Stimulated activated naive CD4-positive, alpha-beta T cell (primary cell): ENCODE results near the gene TASP1.
"Not testable (repeated sequence)": the region's sequence is repeated elsewhere in the genome, so short reads cannot be mapped to it uniquely, and the experiment has no call there.

Experiments
- DNase-seq, 6 experiments: peaks; one replicate each; lab custom pipeline; 2025; lab: John Stamatoyannopoulos, UW

Gene TASP1

GRCh38 chr20:13648291-13649228, 9.8 kb upstream of the TASP1 start:
- DNase-seq: no peak

GRCh38 chr20:13644010-13644409, 5.3 kb upstream of the TASP1 start:
- no peak for DNase-seq

DNA sequence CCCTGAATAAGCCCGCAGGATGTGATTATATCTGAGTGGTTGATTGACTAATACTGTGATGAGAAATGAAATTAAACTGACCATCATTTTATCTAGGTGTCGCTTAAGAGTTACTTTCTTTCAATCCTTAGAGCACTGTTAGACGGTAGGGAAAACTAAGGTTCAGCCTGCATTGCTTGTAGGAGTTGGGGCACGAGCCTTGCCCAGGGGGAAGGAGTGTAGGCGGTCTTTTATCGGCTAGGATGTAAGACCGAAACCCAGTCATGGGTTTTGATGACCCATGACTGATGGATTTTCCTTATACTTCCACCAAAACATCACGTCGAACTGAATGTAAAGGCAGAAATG, 392 bp upstream of the TASP1 start:
- no peak for DNase-seq

DNA sequence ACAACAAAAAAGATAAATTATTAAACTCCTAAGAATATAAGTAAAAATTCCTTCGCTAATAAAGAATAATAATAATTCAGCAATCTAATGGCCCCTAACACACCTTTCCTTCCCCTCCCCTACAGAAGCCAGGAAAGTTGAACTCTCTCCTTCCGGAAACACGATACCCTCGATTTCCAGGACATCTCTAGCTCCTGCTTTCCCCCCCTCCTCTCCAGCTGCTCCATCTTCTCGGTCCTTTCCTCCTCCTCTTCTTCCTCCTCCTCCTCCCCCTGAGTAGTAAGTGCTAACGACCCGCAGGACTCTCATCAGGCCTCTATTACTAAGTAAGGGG, 603 bp downstream of the TASP1 start:
- no peak for DNase-seq

GRCh38 chr20:13632431-13632830, 6.3 kb downstream of the TASP1 start:
- DNase-seq: no peak

DNA sequence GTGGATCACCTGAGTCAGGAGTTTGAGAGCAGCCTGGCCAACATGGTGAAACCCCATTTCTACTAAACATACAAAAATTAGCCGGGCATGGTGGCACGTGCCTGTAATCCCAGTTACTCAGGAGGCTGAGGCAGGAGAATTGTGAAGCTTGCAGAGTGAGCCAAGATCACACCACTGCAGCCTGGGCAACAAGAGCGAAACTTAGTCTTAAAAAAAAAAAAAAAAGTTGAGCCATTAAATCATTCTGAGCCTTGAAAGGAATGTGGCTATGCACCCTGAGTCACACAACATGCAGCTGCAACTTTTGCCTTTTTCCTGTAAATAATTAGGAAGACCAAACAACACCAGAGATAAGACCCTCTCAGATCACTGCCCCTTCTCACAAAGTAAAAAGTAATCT, 11.2 kb downstream of the TASP1 start:
- DNase-seq: not testable (repeated sequence)

- no peak for DNase-seq
These were observed 12.0 kb downstream of the TASP1 start for GRCh38 chr20:13626724-13627123.

DNA sequence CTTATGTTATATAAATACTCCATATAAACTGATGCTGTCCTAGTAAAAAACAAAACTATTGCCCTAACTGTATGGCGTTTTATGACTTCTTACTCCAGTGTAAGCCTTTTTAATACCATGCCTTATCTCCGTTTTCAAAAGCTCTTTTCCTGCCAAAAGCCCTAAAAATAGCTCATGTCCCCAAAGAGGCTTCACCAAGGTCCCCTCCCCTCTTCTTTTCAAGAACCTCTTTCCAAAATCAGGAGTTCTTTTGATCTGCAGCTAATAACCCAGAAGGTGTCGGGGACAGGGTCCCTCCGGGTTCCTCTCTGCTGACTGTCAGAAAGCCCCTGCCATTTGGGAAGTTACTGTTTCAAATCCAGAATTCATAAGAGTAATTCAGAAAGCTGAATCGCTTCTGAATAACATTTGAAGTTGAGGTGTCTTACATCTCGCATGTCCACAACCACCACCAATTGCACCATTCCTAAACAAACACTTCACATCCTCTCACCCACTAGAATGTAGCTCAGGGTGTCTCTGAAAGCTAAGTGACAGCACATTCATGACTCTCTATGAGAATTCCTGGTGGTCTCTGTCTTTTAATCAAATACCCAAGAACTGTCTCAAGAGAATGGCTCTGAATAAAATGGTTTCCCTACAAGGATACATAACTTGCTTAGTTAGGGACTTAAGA, 13.3 kb downstream of the TASP1 start:
- DNase-seq: no peak

DNA sequence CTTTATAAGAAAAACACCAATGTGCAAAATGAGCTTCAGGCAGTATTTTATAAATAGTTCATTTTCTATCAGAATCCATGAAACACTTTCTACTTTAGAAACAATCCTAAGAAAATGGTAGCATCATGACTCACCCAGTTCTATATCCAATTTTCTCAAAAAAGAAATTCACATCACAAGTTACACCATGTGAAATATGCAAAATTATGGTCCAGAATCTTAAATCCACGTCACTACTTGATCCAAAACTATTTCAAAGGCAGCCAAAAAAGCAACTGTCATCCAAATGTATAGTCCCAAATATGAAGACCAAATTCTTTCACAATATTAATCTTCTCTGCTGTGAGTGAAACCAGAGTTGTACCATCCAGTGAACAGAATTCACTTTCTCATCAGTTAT, 19.3 kb downstream of the TASP1 start:
- not testable (repeated sequence) for DNase-seq

DNA sequence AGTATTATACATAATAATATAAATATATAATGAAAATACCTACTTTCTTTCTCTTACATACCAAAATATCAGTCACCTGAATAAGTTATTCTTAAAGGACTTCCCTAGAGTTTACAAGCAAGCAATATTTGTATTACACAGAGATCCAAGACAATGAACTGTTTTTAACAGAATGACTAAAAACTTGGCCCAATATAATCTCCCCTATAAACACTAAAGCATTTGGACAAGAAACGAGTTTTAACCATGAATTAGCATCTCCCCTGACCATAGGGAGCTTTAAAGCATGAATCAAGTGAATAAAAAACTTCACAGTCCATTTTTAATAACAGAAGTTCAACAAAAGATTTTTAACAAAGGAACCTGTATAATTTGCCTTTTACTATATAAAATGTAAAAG, 20.3 kb downstream of the TASP1 start:
- not testable (repeated sequence) for DNase-seq

GRCh38 chr20:13617585-13617984, 21.1 kb downstream of the TASP1 start:
- not testable (repeated sequence) for DNase-seq

DNA sequence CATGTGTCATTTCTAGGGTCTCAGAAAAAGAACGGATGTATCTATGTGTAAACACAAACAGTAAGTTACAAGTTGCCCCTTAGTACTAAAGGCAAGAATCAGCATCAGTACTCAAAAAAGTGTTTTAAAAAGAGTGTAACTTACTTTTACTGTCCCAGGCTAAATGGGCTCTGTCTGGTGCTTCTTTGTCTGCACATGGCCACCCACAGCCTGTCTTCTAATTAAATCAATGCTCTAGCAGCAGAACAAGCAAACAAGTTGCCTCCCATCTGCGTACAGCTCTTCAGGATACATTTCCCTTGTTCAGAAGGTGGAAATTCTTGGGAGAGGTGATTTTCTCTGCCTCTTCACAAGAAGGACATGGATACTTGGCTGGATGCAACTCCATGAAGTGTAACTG, 22.0 kb downstream of the TASP1 start:
- not testable (repeated sequence) for DNase-seq

GRCh38 chr20:13613917-13614316, 24.8 kb downstream of the TASP1 start:
- DNase-seq: no peak

DNA sequence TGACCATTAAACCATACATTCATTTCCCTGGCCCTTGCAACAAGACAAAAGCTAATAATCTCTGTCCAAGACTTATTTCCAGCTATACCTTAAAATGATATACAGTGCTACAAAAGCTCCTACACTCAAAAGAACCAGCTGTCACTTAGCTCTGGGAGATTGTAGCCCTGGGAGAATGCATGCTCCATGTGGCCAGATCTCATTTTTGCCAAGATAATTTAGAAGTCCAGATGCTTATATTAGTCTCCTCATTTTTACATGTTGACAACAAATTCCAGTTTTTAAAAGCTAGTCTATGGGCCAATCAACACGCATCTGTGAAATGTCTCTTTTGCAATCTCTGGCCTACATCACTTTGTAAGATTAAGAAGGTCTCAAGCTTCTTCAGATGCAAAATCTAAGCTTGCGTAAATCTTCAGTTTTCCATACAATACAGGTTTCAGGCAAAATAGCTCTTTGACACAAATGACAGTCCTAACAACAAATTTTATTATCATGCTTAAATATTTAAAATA, 27.1 kb downstream of the TASP1 start:
- DNase-seq: no peak

- DNase-seq: no peak
These were observed 28.5 kb downstream of the TASP1 start for GRCh38 chr20:13610184-13610583.

GRCh38 chr20:13608066-13608465, 30.7 kb downstream of the TASP1 start:
- no peak for DNase-seq

GRCh38 chr20:13593423-13593822, 45.3 kb downstream of the TASP1 start:
- DNase-seq: not testable (repeated sequence)

- no peak for DNase-seq
These were observed 50.7 kb downstream of the TASP1 start for GRCh38 chr20:13588049-13588448.

- no peak for DNase-seq
These were observed 51.4 kb downstream of the TASP1 start for GRCh38 chr20:13587370-13587769.

DNA sequence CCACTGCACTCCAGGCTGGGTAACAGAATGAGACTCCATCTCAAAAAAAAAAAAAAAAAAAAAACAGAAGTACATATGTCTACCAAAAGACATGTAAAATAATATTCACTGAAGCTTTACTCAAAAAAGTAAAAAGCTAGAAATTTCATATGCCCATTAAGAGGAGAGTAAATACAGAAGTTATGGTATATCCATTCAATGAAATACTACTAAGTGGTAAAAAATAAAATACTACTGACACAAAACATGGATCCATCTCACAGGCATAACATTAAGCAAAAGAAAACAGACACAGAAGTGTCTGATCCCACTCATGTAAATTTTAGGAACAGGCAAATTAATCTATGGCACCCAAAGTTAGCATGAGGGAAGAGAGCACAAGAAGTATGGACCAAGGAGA, 52.6 kb downstream of the TASP1 start:
- no peak for DNase-seq

GRCh38 chr20:13581451-13581850, 57.3 kb downstream of the TASP1 start:
- DNase-seq: no peak

DNA sequence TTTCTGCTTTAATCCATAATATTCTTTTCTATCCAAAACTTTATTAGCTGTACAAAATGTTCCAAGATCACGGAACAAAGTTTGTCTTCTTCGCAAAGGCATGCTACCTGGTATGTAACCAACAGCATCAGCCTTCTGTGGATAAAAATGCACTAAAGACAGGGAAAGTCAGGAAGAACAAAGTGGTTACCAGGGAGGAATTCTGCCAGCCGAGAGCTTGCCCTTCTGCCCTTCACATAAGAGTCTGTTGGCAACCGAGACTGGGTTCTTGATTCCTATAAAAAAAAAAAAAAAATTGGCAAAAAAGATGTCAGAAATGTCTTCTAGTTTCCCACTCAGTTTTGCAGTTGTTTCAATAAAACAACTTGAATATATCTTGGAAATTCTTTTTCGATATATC, 58.0 kb downstream of the TASP1 start:
- DNase-seq: no peak

DNA sequence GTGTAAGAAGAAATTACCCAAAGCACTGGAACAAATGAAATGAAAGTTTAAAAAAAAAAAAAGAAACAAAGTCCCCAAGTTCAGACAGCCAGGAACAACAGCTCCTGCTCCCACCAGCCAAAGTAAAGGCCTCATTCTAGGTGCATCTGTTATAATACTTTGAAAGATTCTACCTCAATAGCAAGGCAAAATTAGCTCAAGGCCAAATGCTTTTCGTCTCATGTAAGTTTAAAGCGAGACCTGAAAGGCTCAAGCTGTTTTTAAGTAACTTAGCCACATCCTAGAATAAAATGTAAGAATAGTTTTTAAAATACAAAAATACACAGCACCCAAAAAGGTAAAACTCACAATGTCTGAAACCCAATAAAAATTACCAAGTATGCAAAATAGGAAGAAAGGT, 64.7 kb downstream of the TASP1 start:
- DNase-seq: no peak
